Left lobe of liver (tissue), 2 donors: ENCODE data around the gene EFNB2. TPM values are rescaled to one million over a fixed set of nuclear protein-coding genes. Genes with fewer than 3 reads are reported as not detected.

ENCODE experiments used
- ATAC-seq: fragments of 200-7000 bp; cut with Tn5 transposase; one replicate; pipeline ENCODE4 v1.9.1; 2020; ENCODE audit warnings: mild to moderate bottlenecking, moderate library complexity
- DNase-seq: peaks from one replicate; pipeline ENCODE4 v3.0.0-alpha.2; 2020; ENCODE audit warnings: low spot score
- total RNA-seq: library from RNA; stranded (reverse); gene quantifications from one replicate; pipeline ENCODE4 v1.2.1, GENCODE V29; 2021
- donor health status: DM: no; HTN: no; CAD: no; lungs with moderate emphysema.
- donor health status: DM: no; HTN: yes; CAD: no.

The EFNB2 gene
- total RNA-seq, 1 donor from 2014 or later, result 4.3 TPM

- no peak for DNase-seq
- no peak for ATAC-seq
Observed at GRCh38 chr13:106526738-106527444, 8.6 kb downstream of the EFNB2 start.

- no peak for ATAC-seq
- no peak for DNase-seq
Observed at GRCh38 chr13:106525865-106526264, 9.6 kb downstream of the EFNB2 start.

GRCh38 chr13:106524108-106524507 lies 11.4 kb downstream of the EFNB2 start:
- ATAC-seq, result no peak
- DNase-seq, result no peak

GRCh38 chr13:106523576-106523975 lies 11.9 kb downstream of the EFNB2 start:
- DNase-seq (no peak), ATAC-seq (no peak)

DNA sequence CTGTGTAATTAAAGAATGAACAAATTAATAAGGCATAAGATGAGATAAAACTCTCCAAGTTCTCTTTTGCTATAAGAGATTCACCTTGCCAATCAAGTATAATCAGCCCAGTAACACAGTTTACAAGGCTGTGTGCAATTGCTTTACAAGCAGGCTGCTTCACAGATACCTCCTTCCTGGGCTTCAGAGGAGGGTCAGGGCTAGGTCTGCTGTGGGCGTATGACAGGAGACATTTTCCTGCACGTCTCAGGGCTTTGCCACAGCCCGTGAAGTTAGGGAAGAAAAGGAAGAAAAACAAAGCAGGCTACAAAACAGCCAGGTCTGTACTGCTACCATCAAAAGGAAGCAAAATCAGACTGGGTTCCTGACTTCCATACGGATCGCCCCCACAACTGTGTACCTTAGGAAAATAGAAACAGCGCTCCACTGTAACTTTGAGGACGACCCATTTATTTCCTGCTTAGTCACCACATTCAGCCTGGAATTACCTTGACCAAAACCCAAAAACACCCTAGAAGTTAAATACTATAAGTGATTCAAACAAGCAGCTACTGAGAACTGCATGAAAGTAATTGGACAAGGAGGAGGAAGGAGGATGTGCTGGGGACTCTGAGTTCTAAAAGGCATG lies 12.4 kb downstream of the EFNB2 start:
- ATAC-seq, result no peak
- DNase-seq, result no peak

DNA sequence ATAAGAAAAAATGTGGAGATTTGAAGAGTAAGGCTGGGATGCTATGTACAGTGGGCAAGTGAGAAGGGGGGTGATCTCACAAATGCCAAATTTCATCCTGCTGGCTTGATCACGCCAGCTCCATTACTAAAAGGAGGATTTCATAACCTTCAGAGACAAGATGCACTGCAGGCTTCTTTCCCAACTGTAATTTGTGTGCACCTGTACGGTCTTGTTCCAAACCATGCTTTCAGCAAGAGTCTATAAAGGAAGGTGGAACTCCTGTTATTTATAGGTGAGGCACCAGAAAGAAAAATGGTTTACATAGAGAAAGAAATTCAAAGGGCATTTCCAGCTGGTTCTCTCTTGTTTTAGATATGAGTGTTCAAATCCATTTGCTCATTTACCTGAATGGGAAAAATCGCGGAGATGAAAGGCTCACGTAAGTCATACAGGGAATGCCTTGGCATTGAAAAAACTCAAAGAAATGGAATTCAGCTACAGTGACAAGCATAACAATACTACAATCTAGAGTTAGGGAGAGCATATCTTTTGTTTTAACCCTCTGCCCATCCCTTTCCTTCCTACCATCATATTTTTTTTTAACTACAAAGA lies 13.3 kb downstream of the EFNB2 start:
- DNase-seq, result no peak
- no peak for ATAC-seq

- DNase-seq (no peak), ATAC-seq (no peak)
Observed at GRCh38 chr13:106521095-106521799, 14.2 kb downstream of the EFNB2 start.

GRCh38 chr13:106520251-106521054 lies 15.0 kb downstream of the EFNB2 start:
- ATAC-seq (no peak), DNase-seq (no peak)

- ATAC-seq, result no peak
- no peak for DNase-seq
Observed at GRCh38 chr13:106518512-106518911, 16.9 kb downstream of the EFNB2 start.

GRCh38 chr13:106517109-106517847 lies 18.2 kb downstream of the EFNB2 start:
- ATAC-seq (no peak), DNase-seq (no peak)

DNA sequence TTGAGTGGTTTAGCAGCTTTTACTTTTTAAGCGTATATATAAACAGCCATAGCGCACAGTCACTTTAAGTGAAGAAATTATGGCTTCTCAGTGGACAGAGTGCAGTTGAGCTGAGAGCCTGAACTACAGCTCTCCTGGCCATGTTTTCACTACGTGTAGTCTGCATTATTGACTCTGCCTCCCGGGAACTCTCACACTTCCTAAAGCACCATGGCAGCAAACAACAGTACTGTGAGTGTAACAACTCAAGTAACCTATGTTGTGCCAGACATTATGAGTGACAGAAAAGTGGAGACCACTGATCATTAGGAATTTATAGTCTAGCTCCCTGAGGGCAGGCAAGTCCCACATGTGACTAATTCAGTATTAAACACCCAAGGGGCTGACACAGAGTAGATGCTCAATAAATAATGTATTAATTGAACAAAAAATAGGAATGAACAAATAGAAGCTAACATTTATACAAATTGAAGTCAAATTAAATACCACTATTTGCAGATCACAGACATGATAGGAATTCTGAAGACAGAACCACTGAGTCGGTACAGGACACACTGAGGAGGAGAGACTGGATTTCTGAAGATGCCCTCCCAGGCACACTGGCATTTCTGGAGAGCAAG lies 19.7 kb downstream of the EFNB2 start:
- ATAC-seq, result no peak

DNA sequence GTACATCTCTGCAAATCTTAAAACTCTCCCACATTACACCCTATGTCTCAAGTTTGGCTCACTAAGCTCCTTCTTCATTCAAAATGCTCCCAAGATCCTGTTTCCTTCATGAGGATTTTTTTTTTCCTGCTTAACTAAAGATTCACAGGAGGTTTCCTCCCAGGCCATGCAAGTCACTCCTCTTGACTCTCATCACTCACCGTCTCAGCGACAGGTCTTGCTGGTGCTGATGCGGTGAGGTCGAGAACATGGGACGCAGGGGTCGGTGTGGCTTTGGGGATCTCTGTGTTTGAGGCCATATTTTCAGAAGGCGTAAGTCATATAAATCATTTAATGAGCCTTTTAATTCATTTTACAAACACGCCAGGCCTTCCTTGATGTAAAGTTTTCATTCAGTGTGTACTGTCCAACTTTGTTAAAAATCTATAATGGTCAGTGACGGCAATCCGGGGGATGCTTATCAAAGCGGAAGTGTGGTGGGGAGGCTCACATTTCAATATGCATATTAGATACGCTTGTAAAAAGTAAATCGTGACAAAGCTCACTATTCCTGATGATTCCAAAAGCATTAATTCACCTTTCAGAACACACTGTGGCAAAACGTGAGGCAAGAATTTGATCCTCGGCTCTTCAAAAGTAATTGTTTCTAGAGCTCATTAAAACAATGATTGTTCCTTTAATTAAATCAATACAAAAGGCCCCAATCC lies 20.4 kb downstream of the EFNB2 start:
- DNase-seq, result no peak
- ATAC-seq, result no peak

More for the DNA sequence above, 19.7 kb downstream of the EFNB2 start:
- DNase-seq, result no peak

GRCh38 chr13:106513025-106513983 lies 22.2 kb downstream of the EFNB2 start:
- ATAC-seq (no peak), DNase-seq (no peak)

- DNase-seq (no peak), ATAC-seq (no peak)
Observed at GRCh38 chr13:106507560-106508274, 27.7 kb downstream of the EFNB2 start.

- no peak for DNase-seq
- no peak for ATAC-seq
Observed at GRCh38 chr13:106506286-106506685, 29.2 kb downstream of the EFNB2 start.

DNA sequence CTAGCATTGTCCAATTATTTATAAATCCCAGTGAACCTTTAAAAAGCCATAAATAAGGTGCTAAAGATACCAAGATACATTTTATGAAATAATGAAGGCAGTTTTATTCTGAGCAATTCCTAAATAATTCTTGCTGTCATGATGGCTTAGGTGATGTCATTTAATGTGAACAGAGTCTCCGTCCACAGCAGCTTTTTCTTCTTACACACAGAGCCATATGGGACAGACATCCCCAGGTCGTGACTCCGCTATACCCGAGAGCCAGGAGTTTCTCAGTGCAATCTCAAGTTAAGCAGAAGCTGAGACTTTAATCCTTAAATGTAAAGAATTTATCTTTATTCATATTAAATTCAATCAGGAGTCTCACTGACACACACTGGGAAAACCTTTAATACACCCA lies 29.7 kb downstream of the EFNB2 start:
- no peak for DNase-seq
- ATAC-seq, result no peak

DNA sequence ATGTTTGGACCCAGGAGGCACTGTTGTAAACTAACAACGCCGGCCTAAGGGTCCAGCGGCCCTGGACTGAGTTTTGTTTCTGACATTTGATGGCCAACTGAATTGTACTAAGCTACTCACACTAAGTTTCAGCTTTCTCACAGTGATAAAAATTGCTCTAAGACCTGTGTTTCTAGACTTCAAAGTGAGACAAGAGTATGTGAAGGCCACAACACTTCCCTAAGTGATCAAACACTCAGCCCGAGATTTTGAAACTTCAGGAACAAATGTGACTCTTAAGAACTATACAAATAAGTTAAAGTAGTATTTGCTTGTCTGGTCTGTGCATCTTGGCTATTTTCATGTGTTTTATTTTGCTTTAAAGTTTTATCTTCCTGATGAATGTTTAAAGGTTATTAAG lies 30.2 kb downstream of the EFNB2 start:
- ATAC-seq, result no peak

More for the DNA sequence above, 30.2 kb downstream of the EFNB2 start:
- DNase-seq, result no peak
